Loucy (cell line): ENCODE data around the gene TADA1.

Experiments
- CTCF ChIP-seq: fragments of 200-600 bp; sonication (generic); conservative IDR thresholded peaks from 2 replicates; pipeline ENCODE4 v1.5.1; 2014; ENCODE audit warnings: mild to moderate bottlenecking, antibody characterized with exemption, low read length
- EZH2phosphoT487 ChIP-seq: fragments of 200-600 bp; IDR thresholded peaks from 2 replicates; pipeline ENCODE4 v1.6.1; 2018; ENCODE audit warnings: antibody characterized with exemption, mild to moderate bottlenecking, moderate library complexity, borderline replicate concordance

DNA sequence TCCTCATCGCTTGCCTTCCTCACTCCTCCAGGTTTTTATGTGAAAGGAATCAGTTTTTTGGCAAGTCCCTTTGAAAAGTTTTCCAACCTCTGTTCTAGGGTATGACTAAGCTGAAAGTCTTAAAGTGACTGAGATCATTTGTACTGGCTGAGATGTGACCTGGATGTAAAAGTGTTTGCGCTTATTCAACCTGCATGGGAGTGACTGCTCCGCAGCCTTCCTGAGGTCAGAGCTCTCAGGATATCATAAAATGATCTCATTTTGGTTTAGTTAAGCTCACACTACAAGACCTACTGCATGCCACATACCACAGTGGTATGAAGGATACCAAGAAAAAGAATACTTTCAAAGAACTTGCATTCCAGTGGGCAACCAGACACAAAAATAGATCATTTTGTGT lies 29.8 kb upstream of the TADA1 start:
- TF ChIP-seq CTCF (no peak), EZH2phosphoT487 (no peak)
